C4-2B (cell line): ENCODE measurements around the gene TYW1.
"Not testable (repeated sequence)": the region's sequence is repeated elsewhere in the genome, so short reads cannot be mapped to it uniquely, and the experiment has no call there.

Source experiments
- ZFX ChIP-seq: fragments of 450-650 bp; IDR thresholded peaks from 2 replicates; pipeline ENCODE4 v1.6.1; 2017
- TF ChIP-seq, protein P1 (sequence below): fragments of 450-650 bp; conservative IDR thresholded peaks from 2 replicates; pipeline ENCODE4 v1.5.1; 2017; ENCODE audit warnings: mild to moderate bottlenecking

DNA sequence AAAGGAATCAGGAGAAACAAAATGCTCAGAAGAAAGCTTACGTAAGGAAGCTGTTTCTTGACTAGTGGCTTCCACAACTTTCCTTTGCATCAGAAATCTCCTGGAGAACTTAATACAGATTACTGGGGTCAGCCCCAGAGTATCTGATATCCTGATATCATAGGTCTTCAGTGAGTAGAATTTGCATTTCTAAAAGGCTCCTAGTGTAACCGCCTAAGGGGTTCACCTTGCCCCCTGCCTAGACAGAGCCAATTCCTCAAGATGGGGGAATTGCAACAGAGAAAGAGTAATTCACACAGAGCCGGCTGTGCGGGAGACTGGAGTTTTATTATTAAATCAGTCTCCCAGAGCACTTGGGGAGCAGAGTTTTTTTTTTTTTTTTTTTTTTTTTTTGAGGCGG lies 251.7 kb downstream of the TYW1 start:
- TF ChIP-seq, protein P1, sequence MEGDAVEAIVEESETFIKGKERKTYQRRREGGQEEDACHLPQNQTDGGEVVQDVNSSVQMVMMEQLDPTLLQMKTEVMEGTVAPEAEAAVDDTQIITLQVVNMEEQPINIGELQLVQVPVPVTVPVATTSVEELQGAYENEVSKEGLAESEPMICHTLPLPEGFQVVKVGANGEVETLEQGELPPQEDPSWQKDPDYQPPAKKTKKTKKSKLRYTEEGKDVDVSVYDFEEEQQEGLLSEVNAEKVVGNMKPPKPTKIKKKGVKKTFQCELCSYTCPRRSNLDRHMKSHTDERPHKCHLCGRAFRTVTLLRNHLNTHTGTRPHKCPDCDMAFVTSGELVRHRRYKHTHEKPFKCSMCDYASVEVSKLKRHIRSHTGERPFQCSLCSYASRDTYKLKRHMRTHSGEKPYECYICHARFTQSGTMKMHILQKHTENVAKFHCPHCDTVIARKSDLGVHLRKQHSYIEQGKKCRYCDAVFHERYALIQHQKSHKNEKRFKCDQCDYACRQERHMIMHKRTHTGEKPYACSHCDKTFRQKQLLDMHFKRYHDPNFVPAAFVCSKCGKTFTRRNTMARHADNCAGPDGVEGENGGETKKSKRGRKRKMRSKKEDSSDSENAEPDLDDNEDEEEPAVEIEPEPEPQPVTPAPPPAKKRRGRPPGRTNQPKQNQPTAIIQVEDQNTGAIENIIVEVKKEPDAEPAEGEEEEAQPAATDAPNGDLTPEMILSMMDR, result not testable (repeated sequence)
- not testable (repeated sequence) for TF ChIP-seq ZFX
